Stomach smooth muscle (tissue), 2 donors: ENCODE results near the gene ESR1.
"Not testable (repeated sequence)": the region's sequence is repeated elsewhere in the genome, so short reads cannot be mapped to it uniquely, and the experiment has no call there.

Source experiments
- H3K27ac ChIP-seq: one replicate; pipeline ENCODE4 v1.7.0; 2013; ENCODE audit warnings: mild to moderate bottlenecking, low read length, inconsistent platforms
- H3K27me3 ChIP-seq, 2 donors: one replicate each; pipeline ENCODE4 v1.7.0; 2013; ENCODE audit warnings: low read length in 2 of 2; ENCODE audit not compliant: insufficient read depth in 2 of 2, control insufficient read depth in 1 of 2
- H3K36me3 ChIP-seq, 2 donors: one replicate each; pipeline ENCODE4 v1.7.0; 2013; ENCODE audit warnings: low read length in 2 of 2; ENCODE audit not compliant: control insufficient read depth in 2 of 2, insufficient read depth in 2 of 2
- H3K4me1 ChIP-seq: one replicate; pipeline ENCODE4 v1.7.0; 2013; ENCODE audit warnings: low read length; ENCODE audit not compliant: control insufficient read depth, insufficient read depth
- H3K4me3 ChIP-seq, 2 donors: one replicate each; pipeline ENCODE4 v1.7.0; 2013; ENCODE audit warnings: low read length in 2 of 2
- H3K9ac ChIP-seq, 2 donors: one replicate each; pipeline ENCODE4 v1.7.0; 2013; ENCODE audit warnings: low read length in 2 of 2, mild to moderate bottlenecking in 1 of 2
- H3K9me3 ChIP-seq, 2 donors: one replicate each; pipeline ENCODE4 v1.7.0; 2013; ENCODE audit warnings: low read length in 2 of 2; ENCODE audit not compliant: control insufficient read depth in 2 of 2
- donor health status: healthy.
- donor health status: Pancreatic carcinoma.

The ESR1 gene

DNA sequence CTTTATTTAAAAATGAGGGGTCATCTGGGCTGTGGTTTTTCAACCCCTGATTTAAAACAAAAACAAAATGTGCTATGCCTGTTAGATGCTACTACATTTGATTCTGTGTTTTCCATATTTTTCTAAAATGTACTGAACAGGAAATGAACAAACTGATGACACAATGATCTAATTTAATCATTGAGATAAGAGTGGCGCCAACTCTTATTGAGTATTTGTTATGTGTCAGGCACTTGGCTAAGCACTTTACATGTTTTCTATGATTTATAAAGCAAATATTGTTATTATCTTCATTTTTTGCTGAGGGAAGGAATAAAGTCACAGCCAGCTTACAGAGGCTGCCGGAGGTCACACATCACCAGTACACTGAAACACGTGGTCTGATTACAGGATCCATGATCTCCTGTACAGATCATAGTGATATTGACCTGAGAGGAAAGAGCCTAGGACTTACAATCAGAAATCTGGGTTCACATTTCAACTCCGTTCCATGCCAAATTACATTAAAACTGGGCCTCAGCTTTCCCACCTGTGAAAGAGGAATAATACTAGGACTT lies 166.7 kb downstream of the ESR1 start:
- Histone ChIP-seq H3K4me3 (no peak overlapping the region), H3K36me3 (no peaks in the 10 kb centered on the region), H3K9me3 (no peaks in the 10 kb centered on the region), H3K4me1 (no peaks in the 10 kb centered on the region), H3K9ac (no peak overlapping the region), H3K27me3 (no peaks in the 10 kb centered on the region), H3K27ac (no peak overlapping the region)

DNA sequence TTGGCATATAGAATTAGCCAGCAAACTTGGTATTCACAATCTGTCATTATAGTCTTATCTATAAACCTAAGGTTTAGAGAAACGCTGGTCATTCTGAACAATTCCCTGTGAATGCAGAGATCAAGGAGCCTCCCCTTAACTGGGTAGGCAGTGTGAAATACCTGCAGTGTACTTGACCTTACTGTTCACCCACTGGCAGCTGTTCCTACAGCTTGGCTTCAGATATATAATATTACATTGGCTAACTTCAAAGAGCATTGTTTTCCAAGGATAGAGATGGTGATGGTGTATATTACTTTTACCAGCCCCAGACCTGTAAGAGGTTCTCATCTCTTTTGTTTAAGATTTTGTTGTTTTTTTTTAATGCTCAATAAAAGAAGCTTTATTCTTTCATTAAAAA lies 168.3 kb downstream of the ESR1 start:
- Histone ChIP-seq H3K4me1 (no peaks in the 10 kb centered on the region), H3K27me3 (no peaks in the 10 kb centered on the region), H3K9ac (no peak overlapping the region), H3K36me3 (no peaks in the 10 kb centered on the region), H3K9me3 (no peaks in the 10 kb centered on the region), H3K27ac (no peak overlapping the region), H3K4me3 (no peak overlapping the region)

DNA sequence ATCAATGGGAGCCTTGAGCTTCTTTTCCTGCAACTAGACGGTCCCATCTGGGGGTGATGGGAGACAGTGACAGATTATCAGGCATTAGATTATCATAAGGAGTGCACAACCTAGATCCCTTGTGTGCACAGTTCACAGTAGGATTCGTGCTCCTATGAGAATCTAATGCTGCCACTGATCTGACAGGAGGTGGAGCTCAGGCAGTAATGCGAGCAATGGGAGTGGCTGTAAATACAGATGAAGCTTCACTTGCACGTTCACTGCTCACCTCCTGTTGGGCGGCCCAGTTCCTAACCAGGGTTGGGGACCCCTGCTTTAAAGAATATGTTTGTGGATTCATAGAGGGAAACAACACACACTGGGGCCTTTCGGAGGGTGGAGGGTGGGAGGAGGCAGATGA lies 180.7 kb downstream of the ESR1 start:
- H3K27me3 ChIP-seq, H3K27ac ChIP-seq, H3K9me3 ChIP-seq, H3K9ac ChIP-seq, H3K4me1 ChIP-seq, H3K36me3 ChIP-seq, H3K4me3 ChIP-seq: not testable (repeated sequence)

DNA sequence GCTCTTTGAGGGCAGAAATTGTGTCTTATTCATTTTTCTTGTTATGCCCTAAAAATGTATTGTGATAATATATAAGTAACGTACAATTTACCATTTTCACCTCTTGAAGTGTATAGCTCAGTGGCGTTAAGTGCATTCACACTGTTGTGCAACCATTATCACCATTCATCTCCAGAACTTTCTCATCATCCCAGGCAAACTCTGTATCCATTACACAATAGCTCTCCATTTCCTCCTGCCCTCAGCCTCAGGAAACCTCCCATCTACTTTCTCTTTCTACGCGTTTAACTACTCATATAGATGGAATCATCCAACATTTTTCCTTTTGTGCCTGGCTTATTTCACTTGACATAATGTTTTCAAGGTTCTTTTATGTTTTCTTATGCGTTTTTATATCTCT lies 184.6 kb downstream of the ESR1 start:
- Histone ChIP-seq H3K9me3 (no peaks in the 10 kb centered on the region), H3K36me3 (no peaks in the 10 kb centered on the region), H3K27ac (no peak overlapping the region), H3K4me3 (no peak overlapping the region), H3K27me3 (no peaks in the 10 kb centered on the region), H3K4me1 (no peaks in the 10 kb centered on the region), H3K9ac (no peak overlapping the region)

DNA sequence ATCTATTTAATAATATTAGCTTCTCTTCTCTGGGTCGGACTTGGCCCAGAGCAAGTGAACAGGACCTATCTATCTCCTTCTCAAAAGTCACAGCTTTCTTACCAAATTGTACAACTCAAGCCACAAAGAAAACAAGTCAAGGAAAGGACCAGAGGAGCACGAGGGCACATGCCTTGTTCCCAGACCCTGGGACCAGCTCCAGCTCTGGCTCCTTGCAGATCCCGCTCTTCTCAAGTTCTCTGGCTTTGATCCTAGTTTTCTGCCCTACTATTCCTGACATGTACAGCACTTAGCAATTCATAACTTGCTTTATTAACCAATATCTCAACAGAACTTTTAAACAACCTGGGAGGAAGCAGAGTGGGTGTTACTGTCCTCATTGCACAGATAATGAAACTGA lies 185.9 kb downstream of the ESR1 start:
- H3K9me3 ChIP-seq, result no peaks in the 10 kb centered on the region
- no peak overlapping the region for H3K27ac ChIP-seq
- H3K4me3 ChIP-seq, result no peak overlapping the region
- H3K36me3 ChIP-seq, result no peaks in the 10 kb centered on the region
- no peak overlapping the region for H3K9ac ChIP-seq
- no peaks in the 10 kb centered on the region for H3K4me1 ChIP-seq
- H3K27me3 ChIP-seq, result no peaks in the 10 kb centered on the region

DNA sequence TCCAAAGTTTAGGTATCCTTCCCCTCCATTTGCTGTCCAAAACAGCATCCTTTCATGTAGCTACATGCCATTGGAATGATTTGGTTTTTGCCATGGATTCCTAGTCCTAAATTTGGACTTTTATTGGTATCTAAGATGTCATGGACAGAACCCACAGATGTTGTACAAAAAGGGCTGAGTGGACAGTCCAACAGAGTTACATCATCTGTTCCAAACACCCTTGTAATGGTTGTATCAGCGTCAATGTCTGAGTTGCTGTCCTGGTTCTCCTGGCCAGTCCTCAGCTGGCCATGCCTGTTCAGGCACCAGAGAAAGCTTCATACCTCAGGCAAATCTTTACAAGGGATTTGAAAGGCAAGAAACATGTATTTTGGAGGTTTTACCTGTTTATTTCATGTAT lies 191.3 kb downstream of the ESR1 start:
- H3K27ac ChIP-seq, result no peak overlapping the region
- no peak overlapping the region for H3K4me3 ChIP-seq
- H3K9me3 ChIP-seq, result no peaks in the 10 kb centered on the region
- no peak overlapping the region for H3K9ac ChIP-seq
- no peaks in the 10 kb centered on the region for H3K27me3 ChIP-seq
- H3K36me3 ChIP-seq, result no peaks in the 10 kb centered on the region
- no peaks in the 10 kb centered on the region for H3K4me1 ChIP-seq

DNA sequence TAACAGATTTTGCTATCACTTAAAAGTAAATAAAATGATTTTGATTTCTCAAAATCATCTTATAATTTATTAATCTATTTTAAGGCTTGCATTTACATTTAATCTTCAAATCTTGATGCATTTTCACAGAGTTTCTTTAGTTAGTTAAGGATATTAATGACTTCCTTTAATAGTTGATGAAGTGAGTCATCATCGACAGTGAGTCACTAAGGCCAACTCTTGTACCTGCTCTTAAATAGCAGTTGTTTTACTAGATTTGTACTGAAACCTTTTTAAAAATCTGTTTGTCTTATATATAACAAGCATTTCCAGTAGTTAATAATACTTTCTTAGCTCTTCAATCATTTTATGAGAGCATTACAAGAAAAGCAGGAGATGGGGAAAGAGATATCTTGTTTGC lies 191.7 kb downstream of the ESR1 start:
- Histone ChIP-seq H3K4me1 (no peaks in the 10 kb centered on the region), H3K4me3 (no peak overlapping the region), H3K36me3 (no peaks in the 10 kb centered on the region), H3K9me3 (no peaks in the 10 kb centered on the region), H3K27ac (no peak overlapping the region), H3K9ac (no peak overlapping the region), H3K27me3 (no peaks in the 10 kb centered on the region)

DNA sequence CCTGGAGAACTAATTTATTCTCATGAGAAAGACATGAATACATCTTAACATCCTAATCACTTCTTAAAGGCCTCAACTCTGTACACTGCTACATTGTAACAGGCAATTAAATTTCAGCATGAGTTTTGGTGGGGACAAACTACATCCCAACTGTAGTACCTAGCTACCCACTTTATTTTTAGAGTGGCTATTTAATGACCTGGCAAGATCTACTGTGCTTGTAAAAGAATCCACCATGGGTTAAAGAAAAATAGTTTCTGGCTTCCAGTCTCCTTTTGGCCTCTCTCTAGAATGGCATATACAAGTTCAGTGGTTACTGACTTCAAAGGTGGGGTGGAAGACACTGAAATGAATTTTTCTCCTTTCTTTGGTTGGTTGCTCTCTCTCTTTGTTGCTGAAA lies 193.9 kb downstream of the ESR1 start:
- Histone ChIP-seq H3K27ac (no peak overlapping the region), H3K4me1 (no peaks in the 10 kb centered on the region), H3K9me3 (no peaks in the 10 kb centered on the region), H3K27me3 (no peaks in the 10 kb centered on the region), H3K4me3 (no peak overlapping the region), H3K36me3 (no peaks in the 10 kb centered on the region), H3K9ac (no peak overlapping the region)

DNA sequence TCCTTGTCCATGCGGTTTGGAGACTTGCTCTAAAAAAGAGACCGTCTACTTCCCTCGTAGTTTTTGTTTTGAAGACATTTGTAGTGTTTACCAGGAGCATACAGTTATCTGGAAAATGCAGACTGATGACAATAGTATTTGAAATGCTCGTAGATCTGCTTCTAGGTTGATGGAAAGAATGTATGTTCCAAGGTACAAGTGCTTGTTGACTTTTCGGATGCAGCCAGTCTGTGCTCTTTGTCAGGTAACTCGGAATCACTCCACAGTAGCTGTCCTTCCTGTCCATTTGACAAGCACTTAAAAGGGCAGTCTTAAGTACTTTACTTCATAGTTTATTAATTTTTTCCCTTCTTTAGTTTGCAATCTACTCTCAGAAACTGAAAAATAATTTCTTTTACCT lies 194.8 kb downstream of the ESR1 start:
- H3K27me3 ChIP-seq, result no peaks in the 10 kb centered on the region
- H3K27ac ChIP-seq, result no peak overlapping the region
- H3K9me3 ChIP-seq, result no peaks in the 10 kb centered on the region
- H3K9ac ChIP-seq, result no peak overlapping the region
- H3K4me3 ChIP-seq, result no peak overlapping the region
- H3K4me1 ChIP-seq, result no peaks in the 10 kb centered on the region
- H3K36me3 ChIP-seq, result no peaks in the 10 kb centered on the region

DNA sequence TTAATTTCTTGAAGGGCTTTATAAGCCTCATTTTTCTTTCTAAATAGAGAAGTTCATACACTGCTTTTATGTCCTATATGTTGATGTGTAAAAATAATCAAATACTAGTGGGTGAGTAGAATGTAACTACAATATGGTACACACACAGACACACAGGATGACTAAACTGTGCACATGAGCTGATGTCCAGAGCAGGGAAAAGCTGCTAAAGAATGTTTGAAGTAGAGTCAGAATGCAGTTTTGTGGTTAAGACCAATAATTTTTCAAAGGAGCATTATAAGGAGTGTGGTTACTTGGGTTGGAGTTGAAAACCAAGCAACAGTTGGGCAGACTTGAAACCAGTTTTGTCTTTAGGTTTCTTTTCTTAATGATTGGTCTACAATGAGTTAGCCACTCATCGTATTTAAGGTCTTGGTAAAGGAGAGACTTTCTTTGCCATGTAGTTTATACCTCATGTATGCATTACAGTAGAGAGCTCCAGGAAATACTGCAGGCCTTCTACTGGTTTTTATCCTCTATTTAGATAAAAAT lies 196.6 kb downstream of the ESR1 start:
- no peak overlapping the region for H3K9ac ChIP-seq
- no peaks in the 10 kb centered on the region for H3K9me3 ChIP-seq
- no peaks in the 10 kb centered on the region for H3K4me1 ChIP-seq
- H3K4me3 ChIP-seq, result no peak overlapping the region
- no peak overlapping the region for H3K27ac ChIP-seq
- H3K36me3 ChIP-seq, result no peaks in the 10 kb centered on the region
- H3K27me3 ChIP-seq, result no peaks in the 10 kb centered on the region

DNA sequence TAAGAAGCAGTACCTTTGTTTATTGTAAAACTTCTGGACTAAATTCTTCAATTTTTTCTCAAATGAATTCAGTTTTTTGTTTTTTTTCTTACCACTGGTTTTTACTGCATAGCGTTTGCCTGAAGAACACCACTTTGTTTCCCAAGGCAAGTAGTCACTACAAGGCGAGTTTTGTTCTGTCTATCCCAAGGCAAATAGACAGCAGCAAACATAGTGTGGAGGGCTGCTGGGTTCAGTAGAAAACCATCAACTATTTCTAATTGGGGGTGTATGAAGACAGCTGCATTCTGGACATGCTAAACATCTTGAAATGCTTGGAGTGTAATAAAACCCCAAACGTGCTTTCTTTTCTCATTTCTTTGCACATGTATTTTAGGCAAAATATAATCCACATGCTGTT lies 197.4 kb downstream of the ESR1 start:
- H3K27ac ChIP-seq, result no peak overlapping the region
- H3K4me1 ChIP-seq, result no peaks in the 10 kb centered on the region
- no peaks in the 10 kb centered on the region for H3K27me3 ChIP-seq
- no peak overlapping the region for H3K4me3 ChIP-seq
- no peaks in the 10 kb centered on the region for H3K36me3 ChIP-seq
- H3K9me3 ChIP-seq, result no peaks in the 10 kb centered on the region
- no peak overlapping the region for H3K9ac ChIP-seq
